Measurements from ENCODE around the gene MYO1E.
"Not testable (repeated sequence)": the region's sequence is repeated elsewhere in the genome, so short reads cannot be mapped to it uniquely, and the experiment has no call there.

Gene MYO1E

DNA sequence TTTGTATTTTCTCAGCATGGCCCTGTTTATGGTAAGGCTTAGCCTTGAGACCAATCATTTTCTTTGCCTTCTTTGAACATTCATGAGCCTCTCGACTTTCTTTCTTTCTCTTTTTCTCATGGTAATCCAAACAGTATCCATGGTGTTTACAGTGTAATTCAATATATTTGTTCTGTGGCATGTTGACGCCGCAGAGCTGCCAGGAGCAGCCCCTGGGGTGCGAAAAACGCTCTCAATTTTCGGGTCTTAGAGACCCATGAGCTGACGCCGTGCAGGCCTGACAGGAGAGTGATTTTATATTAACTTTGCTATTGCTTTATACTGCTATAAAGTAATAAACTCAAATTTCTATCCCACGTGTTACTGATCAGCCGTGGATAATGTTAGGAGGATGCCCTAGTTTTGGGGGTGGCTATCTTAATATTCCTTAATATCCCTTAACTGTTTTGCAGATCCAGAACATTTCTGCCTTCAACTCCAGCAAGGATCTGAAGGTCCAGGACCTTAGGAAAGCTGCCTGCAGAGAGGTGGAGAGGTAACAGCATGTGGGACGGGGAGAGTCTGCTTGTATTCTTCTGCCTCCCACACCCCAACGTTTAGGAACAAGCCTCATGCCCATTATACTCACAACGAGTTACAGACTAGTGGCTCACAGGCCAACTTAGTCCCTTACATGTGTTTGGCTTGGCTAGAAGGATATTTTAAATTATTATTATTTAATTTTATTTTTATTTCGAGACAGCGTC is 29.3 kb upstream of the MYO1E start:
- no peak overlapping the region for H3K4me3 ChIP-seq (ENCODE audit: low read depth, low read length)
- 0 out of 2 replicates have a peak, but pooled peaks cover 3% of the 10 kb centered on the region for H3K27me3 ChIP-seq (ENCODE audit: insufficient read depth, low read length)
- H2AFZ ChIP-seq (ENCODE audit: low read length, unreplicated experiment): no peak overlapping the region
- H3K27ac ChIP-seq (ENCODE audit: low read depth, low read length): no peak overlapping the region
- no peaks in the 10 kb centered on the region for H3K36me3 ChIP-seq (ENCODE audit: insufficient read depth, low read length)
- H3K4me1 ChIP-seq (ENCODE audit: control insufficient read depth, insufficient read depth, low read length, unreplicated experiment): no peaks in the 10 kb centered on the region
- H3K79me2 ChIP-seq (ENCODE audit: control insufficient read depth, insufficient read depth, low read length, unreplicated experiment): no peaks in the 10 kb centered on the region

- H3K27me3 ChIP-seq (ENCODE audit: insufficient read depth, low read length); H3K79me2 ChIP-seq (ENCODE audit: control insufficient read depth, insufficient read depth, low read length, unreplicated experiment); H3K27ac ChIP-seq (ENCODE audit: low read depth, low read length); H3K4me3 ChIP-seq (ENCODE audit: low read depth, low read length); H3K4me1 ChIP-seq (ENCODE audit: control insufficient read depth, insufficient read depth, low read length, unreplicated experiment); H3K36me3 ChIP-seq (ENCODE audit: insufficient read depth, low read length); H2AFZ ChIP-seq (ENCODE audit: low read length, unreplicated experiment): not testable (repeated sequence)
Measured at GRCh38 chr15:59401051-59401823, 28.6 kb upstream of the MYO1E start.

GRCh38 chr15:59400103-59400813 is 27.6 kb upstream of the MYO1E start:
- Histone ChIP-seq H2AFZ (ENCODE audit: low read length, unreplicated experiment) (no peak overlapping the region), H3K36me3 (ENCODE audit: insufficient read depth, low read length) (no peaks in the 10 kb centered on the region), H3K79me2 (ENCODE audit: control insufficient read depth, insufficient read depth, low read length, unreplicated experiment) (no peaks in the 10 kb centered on the region), H3K27ac (ENCODE audit: low read depth, low read length) (no peak overlapping the region), H3K4me1 (ENCODE audit: control insufficient read depth, insufficient read depth, low read length, unreplicated experiment) (no peaks in the 10 kb centered on the region), H3K4me3 (ENCODE audit: low read depth, low read length) (no peak overlapping the region), H3K27me3 (ENCODE audit: insufficient read depth, low read length) (0 out of 2 replicates have a peak, but pooled peaks cover 3% of the 10 kb centered on the region)

GRCh38 chr15:59399465-59400102 is 26.9 kb upstream of the MYO1E start:
- no peaks in the 10 kb centered on the region for H3K4me1 ChIP-seq (ENCODE audit: control insufficient read depth, insufficient read depth, low read length, unreplicated experiment)
- H3K36me3 ChIP-seq (ENCODE audit: insufficient read depth, low read length): no peaks in the 10 kb centered on the region
- H3K4me3 ChIP-seq (ENCODE audit: low read depth, low read length): no peak overlapping the region
- no peak overlapping the region for H2AFZ ChIP-seq (ENCODE audit: low read length, unreplicated experiment)
- H3K27me3 ChIP-seq (ENCODE audit: insufficient read depth, low read length): 0 out of 2 replicates have a peak, but pooled peaks cover 3% of the 10 kb centered on the region
- H3K79me2 ChIP-seq (ENCODE audit: control insufficient read depth, insufficient read depth, low read length, unreplicated experiment): no peaks in the 10 kb centered on the region
- no peak overlapping the region for H3K27ac ChIP-seq (ENCODE audit: low read depth, low read length)

GRCh38 chr15:59398220-59398619 is 25.5 kb upstream of the MYO1E start:
- H3K4me3 ChIP-seq (ENCODE audit: low read depth, low read length): no peak overlapping the region
- H3K27ac ChIP-seq (ENCODE audit: low read depth, low read length): no peak overlapping the region
- H3K36me3 ChIP-seq (ENCODE audit: insufficient read depth, low read length): no peaks in the 10 kb centered on the region
- no peaks in the 10 kb centered on the region for H3K4me1 ChIP-seq (ENCODE audit: control insufficient read depth, insufficient read depth, low read length, unreplicated experiment)
- no peak overlapping the region for H2AFZ ChIP-seq (ENCODE audit: low read length, unreplicated experiment)
- H3K27me3 ChIP-seq (ENCODE audit: insufficient read depth, low read length): 0 out of 2 replicates have a peak, but pooled peaks cover 3% of the 10 kb centered on the region
- H3K79me2 ChIP-seq (ENCODE audit: control insufficient read depth, insufficient read depth, low read length, unreplicated experiment): no peaks in the 10 kb centered on the region

GRCh38 chr15:59396679-59397078 is 24.0 kb upstream of the MYO1E start:
- Histone ChIP-seq H2AFZ (ENCODE audit: low read length, unreplicated experiment) (no peak overlapping the region), H3K4me1 (ENCODE audit: control insufficient read depth, insufficient read depth, low read length, unreplicated experiment) (no peaks in the 10 kb centered on the region), H3K4me3 (ENCODE audit: low read depth, low read length) (no peak overlapping the region), H3K27me3 (ENCODE audit: insufficient read depth, low read length) (0 out of 2 replicates have a peak, but pooled peaks cover 3% of the 10 kb centered on the region), H3K36me3 (ENCODE audit: insufficient read depth, low read length) (no peaks in the 10 kb centered on the region), H3K27ac (ENCODE audit: low read depth, low read length) (no peak overlapping the region), H3K79me2 (ENCODE audit: control insufficient read depth, insufficient read depth, low read length, unreplicated experiment) (no peaks in the 10 kb centered on the region)

DNA sequence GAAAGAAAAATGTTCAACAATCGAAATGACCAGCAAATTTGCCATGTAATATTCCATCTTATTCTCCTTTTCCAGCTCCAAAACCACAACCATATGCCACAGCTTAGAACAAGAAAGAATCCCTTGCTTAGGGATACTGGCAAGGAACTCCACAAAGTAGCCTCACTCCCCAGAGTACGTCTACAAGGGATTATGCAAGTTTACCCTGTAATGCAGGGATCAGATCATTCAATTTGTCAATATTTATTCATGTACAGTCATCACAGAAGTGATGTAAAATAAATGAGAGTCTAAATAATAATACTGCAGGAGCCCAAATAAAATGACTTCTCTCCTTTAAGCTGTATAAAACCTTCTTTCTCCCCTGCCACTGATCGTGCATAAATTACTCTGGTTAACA is 23.5 kb upstream of the MYO1E start:
- H2AFZ ChIP-seq (ENCODE audit: low read length, unreplicated experiment): no peak overlapping the region
- no peak overlapping the region for H3K27ac ChIP-seq (ENCODE audit: low read depth, low read length)
- no peak overlapping the region for H3K4me3 ChIP-seq (ENCODE audit: low read depth, low read length)

GRCh38 chr15:59394166-59394661 is 21.5 kb upstream of the MYO1E start:
- Histone ChIP-seq H2AFZ (ENCODE audit: low read length, unreplicated experiment) (no peak overlapping the region), H3K4me1 (ENCODE audit: control insufficient read depth, insufficient read depth, low read length, unreplicated experiment) (no peaks in the 10 kb centered on the region)

More for the DNA sequence above, 23.5 kb upstream of the MYO1E start:
- no peaks in the 10 kb centered on the region for H3K4me1 ChIP-seq (ENCODE audit: control insufficient read depth, insufficient read depth, low read length, unreplicated experiment)
- H3K27me3 ChIP-seq (ENCODE audit: insufficient read depth, low read length): 0 out of 2 replicates have a peak, but pooled peaks cover 3% of the 10 kb centered on the region
- no peaks in the 10 kb centered on the region for H3K79me2 ChIP-seq (ENCODE audit: control insufficient read depth, insufficient read depth, low read length, unreplicated experiment)
- H3K36me3 ChIP-seq (ENCODE audit: insufficient read depth, low read length): no peaks in the 10 kb centered on the region

DNA sequence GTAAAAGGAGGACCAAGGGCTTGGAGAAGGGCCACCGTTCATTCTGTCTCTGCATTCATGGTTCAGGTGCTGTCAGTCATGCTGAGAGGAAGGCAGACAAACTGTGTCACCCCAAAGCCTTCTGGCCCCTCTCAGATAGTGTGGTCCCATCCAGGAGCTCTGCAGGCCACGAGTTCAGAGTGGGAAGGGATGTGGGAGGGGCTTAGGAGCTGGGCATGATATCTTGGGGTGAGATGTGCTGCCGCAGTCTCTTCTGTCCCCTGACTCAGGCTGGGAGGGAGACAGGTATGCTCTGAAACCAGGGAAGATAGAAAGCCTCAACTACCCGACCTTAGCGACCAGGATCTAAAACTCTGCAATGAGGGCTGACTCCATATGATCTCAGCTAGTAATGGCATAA is 19.6 kb upstream of the MYO1E start:
- Histone ChIP-seq H3K79me2 (ENCODE audit: control insufficient read depth, insufficient read depth, low read length, unreplicated experiment) (no peaks in the 10 kb centered on the region), H2AFZ (ENCODE audit: low read length, unreplicated experiment) (no peak overlapping the region), H3K27me3 (ENCODE audit: insufficient read depth, low read length) (no peaks in the 10 kb centered on the region), H3K4me3 (ENCODE audit: low read depth, low read length) (no peak overlapping the region), H3K4me1 (ENCODE audit: control insufficient read depth, insufficient read depth, low read length, unreplicated experiment) (peaks cover 7% of the 10 kb centered on the region), H3K36me3 (ENCODE audit: insufficient read depth, low read length) (no peaks in the 10 kb centered on the region), H3K27ac (ENCODE audit: low read depth, low read length) (no peak overlapping the region)

More at GRCh38 chr15:59394166-59394661, 21.5 kb upstream of the MYO1E start:
- H3K27ac ChIP-seq (ENCODE audit: low read depth, low read length): no peak overlapping the region
- H3K4me3 ChIP-seq (ENCODE audit: low read depth, low read length): no peak overlapping the region
- H3K27me3 ChIP-seq (ENCODE audit: insufficient read depth, low read length): no peaks in the 10 kb centered on the region
- H3K79me2 ChIP-seq (ENCODE audit: control insufficient read depth, insufficient read depth, low read length, unreplicated experiment): no peaks in the 10 kb centered on the region
- no peaks in the 10 kb centered on the region for H3K36me3 ChIP-seq (ENCODE audit: insufficient read depth, low read length)

GRCh38 chr15:59388670-59389069 is 16.0 kb upstream of the MYO1E start:
- no peaks in the 10 kb centered on the region for H3K79me2 ChIP-seq (ENCODE audit: control insufficient read depth, insufficient read depth, low read length, unreplicated experiment)
- H3K27me3 ChIP-seq (ENCODE audit: insufficient read depth, low read length): no peaks in the 10 kb centered on the region
- H3K27ac ChIP-seq (ENCODE audit: low read depth, low read length): no peak overlapping the region
- peaks cover 7% of the 10 kb centered on the region for H3K4me1 ChIP-seq (ENCODE audit: control insufficient read depth, insufficient read depth, low read length, unreplicated experiment)
- H2AFZ ChIP-seq (ENCODE audit: low read length, unreplicated experiment): no peak overlapping the region
- no peaks in the 10 kb centered on the region for H3K36me3 ChIP-seq (ENCODE audit: insufficient read depth, low read length)
- H3K4me3 ChIP-seq (ENCODE audit: low read depth, low read length): no peak overlapping the region
